HG03045 (cell line): Measurements from ENCODE around the gene ARID3A.
A peak's percentile ranks its signal among the peaks of the same experiment; 100 is the strongest.

Experiments used
- ATAC-seq: cut with Tn5 transposase; IDR thresholded peaks from one replicate; pipeline ENCODE4 v1.9.1; 2021; ENCODE audit warnings: mild to moderate bottlenecking, moderate library complexity; ENCODE audit not compliant: unreplicated experiment

The ARID3A gene

GRCh38 chr19:982567-983170 lies 56.8 kb downstream of the ARID3A start:
- ATAC-seq: no peak

GRCh38 chr19:984165-984967 lies 58.5 kb downstream of the ARID3A start, which contains the start of gene WDR18:
Gene WDR18, plus strand, starts transcription at chr19:984345. Its CDS starts 9 bp downstream, at chr19:984354.
- ATAC-seq: peak; percentile 78

GRCh38 chr19:986083-986482 lies 60.2 kb downstream of the ARID3A start:
- no peak for ATAC-seq

- ATAC-seq: no peak
These were observed 62.2 kb downstream of the ARID3A start for GRCh38 chr19:988081-988480.

GRCh38 chr19:988510-988909 lies 62.7 kb downstream of the ARID3A start:
- ATAC-seq: no peak

- ATAC-seq: no peak
These were observed 63.7 kb downstream of the ARID3A start for GRCh38 chr19:989381-990081.

GRCh38 chr19:990119-990571 lies 64.3 kb downstream of the ARID3A start:
- ATAC-seq: no peak

GRCh38 chr19:990746-991145 lies 64.9 kb downstream of the ARID3A start:
- no peak for ATAC-seq

- no peak for ATAC-seq
These were observed 65.5 kb downstream of the ARID3A start for GRCh38 chr19:991174-991931.

GRCh38 chr19:991932-992669 lies 66.3 kb downstream of the ARID3A start:
- no peak for ATAC-seq

GRCh38 chr19:992670-993055 lies 66.8 kb downstream of the ARID3A start:
- ATAC-seq: no peak

- ATAC-seq: no peak
These were observed 67.6 kb downstream of the ARID3A start for GRCh38 chr19:993361-993830.

GRCh38 chr19:993831-994393 lies 68.1 kb downstream of the ARID3A start:
- ATAC-seq: no peak

GRCh38 chr19:994516-994915 lies 68.7 kb downstream of the ARID3A start:
- ATAC-seq: no peak

GRCh38 chr19:995051-995827 lies 69.4 kb downstream of the ARID3A start:
- no peak for ATAC-seq

- no peak for ATAC-seq
These were observed 70.4 kb downstream of the ARID3A start for GRCh38 chr19:996051-996838.

- no peak for ATAC-seq
These were observed 72.2 kb downstream of the ARID3A start for GRCh38 chr19:998064-998463.

GRCh38 chr19:999379-999719 lies 73.5 kb downstream of the ARID3A start:
- no peak for ATAC-seq
